HL-60/S4 treated with phorbol 12-myristate 13-acetate at 8.2 ng/mL for 4 days and 3 days (cell line): ENCODE results near the gene B3GAT1.

Experiments used
- in situ Hi-C: fragments of 300-500 bp; cut with MboI; formaldehyde crosslinking; loops from 2 replicates; pipeline ENCODE4 v1.15.0; 2022; ENCODE audit warnings: low sequenced_read_pairs

The B3GAT1 gene

GRCh38 chr11:134393638-134394037 is 18.4 kb downstream of the B3GAT1 start:
- in situ Hi-C loops: no loop called here

DNA sequence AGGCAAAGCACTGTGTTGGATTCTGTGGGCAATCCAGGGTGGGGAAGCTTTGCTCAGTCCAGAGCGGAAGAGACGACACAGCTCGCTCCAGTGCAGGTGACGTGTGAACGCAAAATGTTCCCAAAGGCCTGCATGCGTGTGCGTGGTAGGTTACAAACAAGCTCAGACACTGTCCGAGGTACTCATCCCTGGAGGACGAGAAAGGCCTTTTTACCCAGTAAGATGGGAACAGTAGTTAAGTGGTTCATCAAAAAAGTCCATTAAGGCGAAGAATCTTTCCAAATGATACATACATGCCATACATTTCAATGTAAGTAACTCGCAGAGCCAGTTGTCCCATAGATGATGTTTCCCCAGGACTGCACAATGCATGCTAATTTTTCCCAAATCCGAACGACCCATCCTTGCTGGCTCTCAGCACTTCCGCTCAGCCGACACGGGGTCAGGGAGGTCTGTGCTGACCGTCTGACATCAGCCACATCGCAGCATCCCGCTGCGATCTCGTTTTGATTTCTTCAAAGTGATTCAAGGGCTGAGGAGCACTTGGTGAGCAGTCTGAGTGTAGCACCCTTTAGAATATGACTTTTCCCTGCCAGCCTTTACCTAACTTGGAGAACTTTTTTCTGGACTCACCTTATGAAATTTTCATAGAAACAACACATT is 19.0 kb downstream of the B3GAT1 start:
- in situ Hi-C loops: no loop called here

GRCh38 chr11:134391656-134392055 is 20.4 kb downstream of the B3GAT1 start:
- in situ Hi-C loops: no loop called here

DNA sequence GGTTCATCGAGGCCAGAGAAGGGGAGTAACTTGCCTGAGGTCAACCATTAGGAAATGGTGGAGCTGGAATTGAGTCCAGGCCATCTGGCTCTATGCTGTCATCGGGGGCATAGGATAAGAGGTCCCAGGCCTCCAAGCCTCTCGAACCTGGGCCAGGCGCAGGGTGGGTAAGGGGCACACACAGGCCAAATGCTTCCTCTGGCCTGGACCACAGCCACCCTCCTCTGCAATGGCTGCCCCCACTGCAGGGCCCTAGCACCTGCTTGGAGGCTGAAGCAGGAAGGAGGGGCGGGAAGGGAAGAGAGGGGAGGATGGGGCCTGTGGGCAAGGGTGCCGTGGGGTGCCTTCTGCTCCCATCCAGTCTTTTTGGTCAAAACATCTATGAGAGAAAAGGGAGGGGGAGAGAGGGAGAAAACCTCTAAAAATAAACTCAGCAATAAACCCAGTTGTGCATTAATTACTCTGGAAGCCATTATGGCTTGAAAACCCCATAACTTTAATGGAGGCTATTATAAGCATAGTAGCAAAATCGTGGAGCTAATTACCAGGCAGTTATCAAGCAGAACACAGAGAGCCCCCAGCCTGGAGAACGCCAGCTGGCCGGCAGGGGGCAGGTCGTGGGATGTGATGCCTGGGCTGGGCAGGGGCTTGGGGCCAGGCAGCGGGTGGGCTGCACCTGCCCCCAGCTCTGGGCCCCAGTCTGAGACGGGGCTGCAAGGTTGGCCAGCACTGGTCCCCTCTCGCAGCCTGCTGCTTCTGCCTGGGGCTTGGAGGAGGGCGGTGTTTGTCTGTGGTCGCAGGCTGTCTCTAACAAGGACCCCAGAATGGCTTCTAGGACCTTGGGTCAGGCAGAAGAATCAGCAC is 21.1 kb downstream of the B3GAT1 start:
- in situ Hi-C loops: no loop called here

- in situ Hi-C loops: no loop called here
Measured at GRCh38 chr11:134389464-134390180, 22.4 kb downstream of the B3GAT1 start.

DNA sequence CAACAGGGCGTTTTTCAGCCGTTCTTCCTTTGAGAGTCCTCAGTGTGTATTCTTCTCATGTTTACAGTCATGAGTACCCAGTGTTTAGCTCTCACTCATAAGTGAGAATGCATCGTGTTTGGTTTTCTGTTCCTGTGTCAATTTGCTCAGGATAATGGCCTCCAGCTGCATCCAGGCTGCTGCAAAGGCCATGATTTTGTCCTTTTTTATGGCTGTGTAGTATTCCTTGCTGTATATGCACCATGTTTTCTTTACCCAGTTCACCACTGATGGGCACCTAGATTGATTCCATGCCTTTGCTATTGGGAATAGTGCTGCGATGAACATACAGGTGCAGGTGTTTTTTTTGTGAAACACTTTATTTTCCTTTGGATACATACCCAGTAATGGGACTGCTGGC is 23.5 kb downstream of the B3GAT1 start:
- in situ Hi-C loops: no loop called here

- in situ Hi-C loops: no loop called here
Measured at GRCh38 chr11:134387501-134387900, 24.5 kb downstream of the B3GAT1 start.

GRCh38 chr11:134386945-134387344 is 25.1 kb downstream of the B3GAT1 start:
- in situ Hi-C loops: no loop called here

DNA sequence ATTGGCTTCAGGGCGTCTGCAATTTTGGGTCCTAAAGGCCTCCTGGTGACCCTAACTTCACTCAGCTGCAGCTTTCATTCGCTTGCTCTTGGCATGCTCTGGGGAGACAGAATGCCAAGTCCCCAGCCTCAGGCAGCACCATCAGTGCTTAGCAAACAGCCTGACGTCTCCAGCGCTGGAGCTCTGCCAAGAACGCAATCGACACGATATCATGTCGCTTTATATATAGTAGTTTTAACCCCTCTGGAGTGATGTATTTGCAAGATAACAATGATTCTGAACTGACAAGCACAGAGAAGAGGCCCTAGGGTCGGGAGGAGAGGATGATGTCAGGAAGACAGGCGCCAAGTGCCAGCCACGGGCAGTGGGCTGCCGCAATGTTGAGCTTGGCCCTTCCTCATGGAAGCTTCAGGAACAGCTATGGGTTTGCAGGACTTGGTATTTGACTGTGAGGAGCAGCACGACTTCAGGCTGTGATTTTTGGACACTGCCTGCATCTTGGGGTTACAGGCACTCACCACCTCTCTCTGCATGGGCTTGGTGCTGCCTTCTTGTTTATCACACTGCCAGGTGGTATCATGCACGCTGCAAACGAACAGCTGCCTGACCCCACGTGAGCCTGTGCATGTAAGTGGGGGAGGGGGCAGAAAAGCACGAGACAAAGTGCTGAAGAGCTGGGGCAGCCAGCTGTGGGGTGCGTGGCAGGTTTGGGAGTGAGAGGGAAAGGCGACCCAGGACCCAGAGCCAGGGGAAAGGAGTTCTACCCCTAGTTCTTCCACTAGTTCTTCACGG is 26.1 kb downstream of the B3GAT1 start:
- in situ Hi-C loops: no loop called here

DNA sequence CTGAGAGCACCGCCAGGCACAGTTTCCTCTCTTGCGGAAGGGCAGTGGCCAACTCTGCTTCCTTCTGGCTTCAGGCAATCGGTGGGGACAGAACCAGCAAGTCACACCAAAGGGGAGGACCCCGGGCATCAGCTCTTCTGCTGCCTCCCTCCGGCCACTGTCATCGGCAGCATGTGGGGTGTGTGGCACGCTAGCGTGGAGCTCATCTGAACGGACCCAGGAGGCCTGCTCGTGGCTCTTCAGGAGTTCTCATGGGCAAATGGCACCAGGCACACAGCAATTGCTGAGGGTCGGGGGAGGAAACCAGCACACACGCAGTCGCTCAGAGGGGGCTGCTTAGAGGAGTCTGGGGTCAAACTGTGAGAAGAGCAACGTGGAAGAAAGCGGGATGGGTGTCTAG is 26.9 kb downstream of the B3GAT1 start:
- in situ Hi-C loops: no loop called here

- in situ Hi-C loops: no loop called here
Measured at GRCh38 chr11:134384406-134384805, 27.6 kb downstream of the B3GAT1 start.

DNA sequence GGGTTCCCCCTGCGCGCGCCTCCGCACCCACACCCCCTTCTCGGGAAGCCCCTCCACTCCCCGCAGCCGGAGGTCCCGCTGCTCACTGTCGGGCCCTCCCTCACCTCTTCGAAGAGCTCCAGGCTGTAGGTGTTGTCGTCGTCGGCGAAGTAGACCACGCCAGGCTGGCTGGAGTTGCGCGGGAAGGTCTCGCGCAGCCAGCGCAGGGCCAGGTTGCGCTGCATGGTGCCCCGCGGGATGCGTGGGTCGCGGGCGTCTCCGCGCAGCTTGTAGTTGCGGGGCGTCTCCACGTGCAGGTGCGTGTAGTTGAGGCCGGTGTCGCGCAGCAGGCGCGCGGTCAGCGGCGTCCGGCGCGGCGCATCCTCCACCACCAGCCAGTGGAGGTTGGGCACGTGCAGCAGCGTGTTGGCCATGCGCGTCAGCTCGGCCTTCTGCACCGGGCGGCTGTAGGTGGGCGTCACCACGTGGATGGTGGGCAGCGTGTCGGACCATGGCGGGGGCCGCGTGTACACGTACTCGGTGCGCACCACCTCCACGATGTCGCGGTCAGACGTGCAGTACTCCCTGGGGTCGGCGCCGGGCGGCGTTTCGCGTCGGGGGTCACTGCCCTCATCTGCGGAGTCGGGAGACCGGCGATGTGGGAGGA is 28.3 kb downstream of the B3GAT1 start:
- in situ Hi-C loops: no loop called here

- in situ Hi-C loops: no loop called here
Measured at GRCh38 chr11:134382830-134383229, 29.2 kb downstream of the B3GAT1 start.

DNA sequence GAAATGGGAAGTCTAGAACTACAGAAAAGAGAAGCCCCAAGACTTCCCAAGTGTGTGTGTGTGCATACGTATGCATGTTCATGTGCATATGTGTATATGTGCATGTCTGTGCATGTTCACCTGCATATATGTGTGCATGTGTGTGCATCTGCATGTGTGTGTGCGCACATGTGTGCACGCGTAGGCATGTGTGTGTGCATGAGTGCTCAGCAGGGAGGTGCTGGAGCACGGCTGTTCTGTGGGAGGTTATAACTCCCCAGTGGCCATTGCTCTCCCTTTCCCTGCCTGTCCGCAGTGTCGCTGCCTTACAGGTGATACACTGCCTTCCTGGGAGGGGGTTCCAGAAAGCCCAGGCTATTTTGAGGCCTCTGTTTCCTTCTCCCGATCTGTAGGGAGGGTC is 29.8 kb downstream of the B3GAT1 start:
- in situ Hi-C loops: no loop called here

DNA sequence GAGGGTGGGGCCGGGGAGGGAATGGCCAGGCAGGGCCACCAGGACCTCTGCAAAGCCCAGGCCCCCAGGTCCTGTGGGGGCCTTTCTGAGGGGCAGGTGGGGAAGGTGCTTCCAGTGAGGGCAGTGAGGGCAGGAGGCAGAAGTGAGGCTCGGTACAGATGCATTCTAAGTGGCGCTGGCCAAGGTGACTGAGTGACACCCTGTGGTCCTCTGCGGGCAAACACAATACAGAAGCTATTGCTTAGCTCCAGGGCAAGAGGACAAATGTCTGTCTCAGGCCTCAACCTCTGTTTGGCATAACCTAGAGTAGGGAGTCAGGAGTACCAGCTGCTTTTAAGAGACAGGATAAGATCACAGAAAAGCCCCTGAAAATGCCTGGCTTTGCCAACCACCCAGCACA is 31.3 kb downstream of the B3GAT1 start:
- in situ Hi-C loops: no loop called here

- in situ Hi-C loops: no loop called here
Measured at GRCh38 chr11:134380229-134380628, 31.8 kb downstream of the B3GAT1 start.

- in situ Hi-C loops: no loop called here
Measured at GRCh38 chr11:134379241-134379640, 32.8 kb downstream of the B3GAT1 start.

GRCh38 chr11:134377876-134378275 is 34.2 kb downstream of the B3GAT1 start:
- in situ Hi-C loops: no loop called here

GRCh38 chr11:134376150-134376921 is 35.7 kb downstream of the B3GAT1 start:
- in situ Hi-C loops: no loop called here
